Non-pigmented ciliary epithelial cell (primary cell): Measurements from ENCODE around the gene INHBE.
"Not testable (repeated sequence)": the region's sequence is repeated elsewhere in the genome, so short reads cannot be mapped to it uniquely, and the experiment has no call there.

Experiments used
- DNase-seq: peaks from one replicate; pipeline ENCODE4 v3.0.0-alpha.2; 2010; ENCODE audit warnings: low read depth

Gene INHBE

GRCh38 chr12:57476162-57476992 is 21.3 kb downstream of the INHBE start:
- no peak for DNase-seq

GRCh38 chr12:57476993-57477709 is 22.0 kb downstream of the INHBE start:
- DNase-seq, result no peak

- DNase-seq, result no peak
Measured at GRCh38 chr12:57477710-57478681, 22.9 kb downstream of the INHBE start.

GRCh38 chr12:57479043-57479375 is 23.9 kb downstream of the INHBE start:
- DNase-seq, result no peak

- DNase-seq, result no peak
Measured at GRCh38 chr12:57479376-57480115, 24.4 kb downstream of the INHBE start, which contains the start of gene ARHGAP9. Gene ARHGAP9, minus strand, starts transcription at chr12:57479866. Its CDS starts 460 bp downstream, at chr12:57479406.

- DNase-seq, result no peak
Measured at GRCh38 chr12:57481671-57482070, 26.6 kb downstream of the INHBE start.

GRCh38 chr12:57483466-57483865 is 28.4 kb downstream of the INHBE start:
- DNase-seq, result peak; percentile 68

- no peak for DNase-seq
Measured at GRCh38 chr12:57485695-57486094, 30.6 kb downstream of the INHBE start.

GRCh38 chr12:57487055-57487596 is 32.0 kb downstream of the INHBE start:
- DNase-seq, result no peak

GRCh38 chr12:57487597-57488401 is 32.7 kb downstream of the INHBE start, which contains the start of gene MARS1:
Gene MARS1, plus strand, starts transcription at chr12:57488068. Its CDS starts 23 bp downstream, at chr12:57488091.
- peak; percentile 78 for DNase-seq

- no peak for DNase-seq
Measured at GRCh38 chr12:57488402-57489156, 33.5 kb downstream of the INHBE start.

GRCh38 chr12:57489157-57489641 is 34.1 kb downstream of the INHBE start:
- DNase-seq, result peak; percentile 24

GRCh38 chr12:57490126-57490525 is 35.0 kb downstream of the INHBE start:
- DNase-seq, result no peak

GRCh38 chr12:57491393-57492280 is 36.5 kb downstream of the INHBE start:
- DNase-seq, result no peak

- not testable (repeated sequence) for DNase-seq
Measured at GRCh38 chr12:57495051-57495701, 40.1 kb downstream of the INHBE start.

GRCh38 chr12:57496822-57497221 is 41.7 kb downstream of the INHBE start:
- no peak for DNase-seq
